ENCODE data around the gene SRC.

The SRC gene

DNA sequence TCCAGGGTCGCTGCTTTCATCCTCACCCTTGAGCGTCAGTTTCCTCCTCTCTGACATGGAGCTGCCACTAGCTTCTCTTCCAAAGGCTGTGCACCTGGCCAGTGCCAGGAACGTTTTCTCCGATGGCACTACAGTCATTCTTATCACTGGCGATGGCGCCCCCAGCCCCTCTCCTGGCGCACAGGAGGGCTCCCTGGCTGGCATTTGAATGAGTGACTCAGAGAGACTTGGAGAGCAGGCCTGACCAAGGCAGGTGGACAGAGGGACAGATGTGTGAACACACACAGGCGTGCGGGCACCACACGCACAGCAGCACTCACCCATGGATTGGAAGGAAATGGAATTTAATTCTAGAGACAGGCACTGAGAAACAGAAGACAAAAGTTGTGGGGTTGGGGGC, 77.6 kb downstream of the SRC start:
- no peak for DNase-seq (ENCODE audit: low read depth, low spot score)

DNA sequence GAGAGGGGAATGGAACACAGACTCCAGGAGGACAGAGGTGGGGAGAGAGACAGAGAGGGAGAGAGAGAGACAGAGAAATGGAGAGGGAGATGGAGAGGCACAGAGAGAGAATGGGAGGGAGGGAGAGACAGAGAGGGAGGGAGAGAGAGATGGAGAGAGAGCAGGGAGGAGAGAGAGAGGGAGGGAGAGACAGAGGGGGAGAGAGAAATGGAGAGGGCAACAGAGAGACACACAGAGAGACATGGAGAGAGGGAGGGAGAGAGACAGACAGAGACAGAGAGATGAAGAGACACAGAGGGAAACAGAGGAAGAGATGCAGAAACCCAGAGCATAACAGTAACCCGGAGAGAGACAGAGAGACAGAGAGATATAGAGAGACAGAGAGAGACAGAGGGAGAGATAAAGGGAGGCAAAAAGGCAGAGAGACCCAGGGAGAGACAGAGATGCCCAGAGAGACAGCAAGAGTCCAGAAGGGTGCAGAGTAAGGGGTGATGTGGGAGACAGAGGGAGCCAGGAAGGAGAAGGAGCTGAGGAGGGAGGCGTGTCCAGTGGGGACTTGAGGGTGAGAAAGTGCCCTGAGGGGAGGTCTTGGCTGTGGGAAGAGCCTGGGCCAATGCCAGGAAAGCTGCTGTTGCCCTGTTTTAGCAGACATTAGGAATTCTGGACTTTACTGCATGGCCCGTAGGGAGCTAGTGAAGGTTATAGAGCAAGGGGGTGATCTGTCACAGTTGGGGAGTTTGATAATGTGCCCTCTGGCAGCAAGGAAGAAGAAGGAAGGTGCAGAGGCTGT, 78.3 kb downstream of the SRC start:
- no peak for DNase-seq (ENCODE audit: low read depth, low spot score)

DNA sequence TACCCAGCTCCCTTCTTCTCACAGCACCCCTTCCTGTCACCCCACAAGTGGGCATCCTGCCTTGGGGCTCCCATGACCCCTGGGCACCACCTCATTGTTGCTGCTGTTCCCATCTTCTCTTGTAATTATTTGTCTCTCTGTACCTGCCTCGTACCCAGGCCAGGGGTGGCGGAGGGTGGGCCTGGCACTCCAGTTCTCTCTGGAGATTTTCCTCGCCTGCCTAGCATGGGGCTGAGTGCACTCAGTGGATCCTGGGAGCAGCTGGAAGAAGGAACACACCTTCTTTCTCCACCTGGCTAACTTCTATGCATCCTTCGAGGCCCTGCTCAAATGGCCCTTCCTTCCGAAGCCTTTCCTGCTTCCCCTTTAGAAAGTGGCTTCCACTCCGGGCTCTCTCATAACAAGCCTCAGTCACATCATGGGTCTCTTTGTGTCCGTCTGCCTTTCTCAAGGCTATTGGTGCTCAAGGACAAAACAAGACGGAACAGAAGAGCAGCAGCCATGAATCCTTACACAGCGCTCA, 79.2 kb downstream of the SRC start:
- DNase-seq (ENCODE audit: low read depth, low spot score): no peak

DNA sequence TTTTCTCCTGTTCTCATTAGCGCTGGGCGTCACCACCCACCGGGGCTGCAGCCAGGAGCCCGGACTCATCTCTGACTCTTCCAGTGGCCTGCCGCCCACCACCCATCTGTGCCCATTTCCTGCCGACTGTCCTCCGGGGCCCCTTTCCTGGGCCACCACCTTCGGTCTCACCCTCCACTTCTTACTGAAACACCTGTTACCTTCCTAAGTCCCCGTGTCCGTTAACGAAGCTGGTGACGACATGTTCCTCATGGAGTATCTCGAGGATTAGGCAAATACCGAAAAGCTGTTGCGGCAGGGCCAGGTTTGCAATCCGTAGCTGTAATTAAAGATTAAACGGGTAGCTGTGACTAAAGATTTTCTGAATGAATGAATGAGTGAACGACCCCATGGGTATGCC, 80.2 kb downstream of the SRC start:
- no peak for DNase-seq (ENCODE audit: low read depth, low spot score)

DNA sequence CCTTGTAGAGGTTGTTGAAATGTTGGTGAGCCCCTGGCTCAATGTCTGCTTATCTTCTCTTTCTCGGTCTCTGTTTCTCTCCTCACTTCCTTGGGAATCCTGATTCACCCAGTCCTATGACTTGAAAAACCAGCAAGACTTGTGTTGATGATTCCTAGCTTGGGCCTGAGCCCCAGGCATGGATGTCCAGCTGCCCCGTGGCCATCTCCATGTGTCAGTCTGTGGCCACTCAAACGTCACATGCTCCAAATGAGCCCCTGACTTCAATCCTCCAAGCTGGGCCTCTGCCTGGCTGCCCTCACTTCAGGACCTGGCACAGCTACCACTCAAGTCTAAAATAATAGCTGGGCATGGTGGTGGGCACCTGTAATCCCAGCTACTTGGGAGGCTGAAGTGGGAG, 81.0 kb downstream of the SRC start:
- no peak for DNase-seq (ENCODE audit: low read depth, low spot score)

DNA sequence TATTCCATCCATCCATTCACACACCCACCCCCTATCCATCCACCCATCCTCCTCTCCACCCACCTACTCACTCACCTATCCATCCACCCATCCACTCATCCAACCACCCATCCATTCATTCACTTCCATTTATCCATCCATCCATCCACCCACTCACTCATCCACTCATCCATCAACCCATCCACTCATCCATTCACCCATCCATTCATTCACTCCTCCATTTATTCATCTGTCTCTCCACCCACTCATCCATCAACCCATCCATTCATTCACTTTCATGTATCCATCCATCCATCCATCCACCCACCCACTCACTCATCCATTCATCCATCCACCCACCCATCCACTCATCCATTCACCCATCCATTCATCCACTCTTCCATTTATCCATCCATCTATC, 84.1 kb downstream of the SRC start:
- DNase-seq (ENCODE audit: low read depth, low spot score): no peak

DNA sequence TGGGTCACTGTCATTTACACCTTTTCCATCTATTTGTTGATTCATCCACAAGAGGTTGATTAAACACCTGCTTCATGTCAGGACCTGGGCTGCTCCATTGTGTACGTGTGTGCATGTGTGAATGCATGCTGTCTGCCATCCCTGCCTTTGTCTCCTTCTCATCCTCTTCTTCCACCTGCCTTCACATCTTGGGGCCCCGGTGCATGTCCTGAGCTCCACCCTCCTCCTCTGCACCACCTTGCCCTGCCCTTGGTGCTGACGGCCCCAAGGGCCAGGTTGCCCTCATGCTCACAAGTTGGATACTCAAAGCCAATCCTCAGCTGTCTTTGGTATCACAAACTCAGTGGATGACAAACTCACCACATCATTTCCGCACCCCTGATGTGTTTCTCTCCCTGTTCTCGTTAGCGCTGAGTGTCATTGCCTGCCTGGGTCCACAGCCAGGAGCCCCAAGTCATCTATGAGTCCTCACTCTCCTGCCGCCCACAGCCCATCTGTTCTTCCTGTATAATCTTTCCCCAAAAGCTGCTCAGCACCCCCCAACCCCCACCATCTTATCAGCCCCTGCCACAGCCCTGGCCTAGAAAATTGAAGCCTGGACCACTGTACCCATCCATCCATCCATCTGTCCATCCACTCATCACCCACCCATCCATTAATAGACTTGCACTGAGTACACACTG, 85.0 kb downstream of the SRC start:
- DNase-seq (ENCODE audit: low read depth, low spot score): no peak

DNA sequence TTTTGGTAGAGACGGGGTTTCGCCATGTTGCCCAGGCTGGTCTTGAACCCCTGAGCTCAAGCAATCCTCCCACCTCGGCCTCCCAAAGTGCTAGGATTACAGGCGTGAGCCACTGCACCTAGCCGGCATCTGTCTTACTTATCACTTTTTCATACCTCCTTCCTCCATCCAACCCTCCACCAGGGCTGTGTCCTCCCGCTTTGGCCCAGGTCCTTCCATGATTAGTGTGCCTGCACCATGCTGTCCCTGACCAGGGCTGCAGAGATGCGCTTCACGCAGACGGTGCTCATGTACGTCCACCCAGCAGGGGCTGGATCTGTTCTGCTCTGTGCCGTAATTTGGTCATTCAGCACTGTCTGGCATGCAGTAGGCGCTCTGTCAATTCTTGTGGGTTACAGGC, 85.8 kb downstream of the SRC start:
- DNase-seq (ENCODE audit: low read depth, low spot score): no peak

DNA sequence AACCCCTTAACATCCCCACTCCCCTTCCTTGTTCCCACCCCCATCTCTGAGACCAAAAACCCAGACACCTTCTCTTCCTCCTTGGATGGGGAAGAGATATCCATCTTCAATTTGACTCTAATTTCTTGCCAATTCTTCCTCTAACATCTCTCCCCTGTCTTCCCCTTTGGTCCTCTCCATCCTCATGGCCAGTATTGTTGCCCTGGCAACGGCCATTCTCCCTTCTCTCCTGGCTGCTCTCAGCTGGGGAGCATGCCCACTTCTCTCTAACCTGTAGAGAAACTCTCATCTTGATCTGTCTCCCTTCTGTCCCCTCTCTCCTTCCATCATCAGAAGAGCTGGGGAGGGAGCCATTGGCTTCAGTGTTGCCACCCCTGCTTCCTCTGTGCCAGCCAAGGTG, 86.7 kb downstream of the SRC start:
- no peak for DNase-seq (ENCODE audit: low read depth, low spot score)

DNA sequence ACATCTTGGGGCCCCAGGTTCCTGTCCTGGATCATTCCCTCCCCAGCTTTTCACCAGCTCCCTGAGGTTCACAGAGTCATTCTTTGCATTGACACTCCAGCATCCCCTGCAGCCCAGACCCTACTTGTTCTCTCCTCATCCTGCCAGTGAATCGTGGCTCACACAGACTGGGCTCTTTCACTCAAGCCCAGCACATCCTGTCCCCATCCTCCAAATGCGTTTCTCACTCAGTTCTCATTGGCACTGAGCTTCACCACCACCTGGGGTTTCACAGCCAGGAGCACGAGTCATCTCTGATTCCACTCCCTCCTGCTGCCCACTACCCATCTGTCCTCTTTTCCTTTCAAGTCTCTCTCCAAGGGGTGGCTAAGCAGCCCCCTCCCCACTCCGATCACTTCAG, 89.7 kb downstream of the SRC start:
- no peak for DNase-seq (ENCODE audit: low read depth, low spot score)

DNA sequence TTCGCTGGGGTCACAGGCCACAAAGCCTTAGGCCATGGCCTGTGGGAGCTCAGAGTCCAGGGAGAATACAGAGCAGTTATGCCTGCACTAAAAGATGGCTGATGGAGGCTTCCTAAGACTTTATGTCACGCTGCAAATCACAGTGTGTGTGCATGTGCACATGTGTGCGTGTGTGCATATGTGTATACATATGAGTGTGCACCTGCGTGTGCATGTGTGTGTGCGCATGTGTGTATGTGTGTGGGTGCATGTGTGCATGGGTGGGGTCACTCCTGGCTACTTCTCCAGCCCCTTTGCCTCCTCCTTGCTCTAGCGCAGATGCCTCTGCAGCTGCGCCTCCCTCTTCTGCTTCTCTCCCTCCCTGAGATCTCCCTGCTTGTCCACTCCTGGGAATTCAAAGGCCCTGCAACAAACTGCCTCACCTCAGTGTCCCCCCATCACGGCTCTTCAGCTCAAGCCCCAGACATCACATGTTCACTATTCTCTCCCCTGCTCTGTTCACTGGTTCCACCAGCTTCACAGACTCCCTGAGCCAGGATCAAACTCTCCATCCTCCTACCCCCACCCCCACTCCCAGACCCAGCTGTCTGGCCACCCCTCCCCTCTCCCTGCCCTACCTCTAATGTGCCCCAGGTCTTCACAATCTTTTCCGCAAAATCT, 90.7 kb downstream of the SRC start:
- DNase-seq (ENCODE audit: low read depth, low spot score): no peak

DNA sequence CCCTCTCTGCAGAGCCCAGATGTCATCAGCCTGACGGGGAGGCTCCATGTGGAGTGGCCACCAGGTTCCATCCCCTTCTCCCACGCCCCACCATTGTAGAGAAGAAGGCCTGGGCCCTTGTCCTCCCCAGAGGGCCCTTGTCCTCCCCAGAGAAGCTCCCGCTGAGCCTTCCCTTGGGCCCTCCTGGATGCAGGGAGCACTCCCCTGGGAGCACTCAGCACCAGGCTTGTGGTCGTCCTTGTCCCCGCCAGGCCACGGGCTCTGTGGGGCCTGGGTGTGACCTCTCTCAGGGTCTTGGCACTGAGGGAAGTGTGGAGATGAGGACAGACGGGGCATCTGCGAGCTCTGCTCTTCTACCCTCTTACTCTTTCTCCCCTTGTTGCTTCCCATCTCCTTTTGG, 91.7 kb downstream of the SRC start:
- DNase-seq (ENCODE audit: low read depth, low spot score): no peak

DNA sequence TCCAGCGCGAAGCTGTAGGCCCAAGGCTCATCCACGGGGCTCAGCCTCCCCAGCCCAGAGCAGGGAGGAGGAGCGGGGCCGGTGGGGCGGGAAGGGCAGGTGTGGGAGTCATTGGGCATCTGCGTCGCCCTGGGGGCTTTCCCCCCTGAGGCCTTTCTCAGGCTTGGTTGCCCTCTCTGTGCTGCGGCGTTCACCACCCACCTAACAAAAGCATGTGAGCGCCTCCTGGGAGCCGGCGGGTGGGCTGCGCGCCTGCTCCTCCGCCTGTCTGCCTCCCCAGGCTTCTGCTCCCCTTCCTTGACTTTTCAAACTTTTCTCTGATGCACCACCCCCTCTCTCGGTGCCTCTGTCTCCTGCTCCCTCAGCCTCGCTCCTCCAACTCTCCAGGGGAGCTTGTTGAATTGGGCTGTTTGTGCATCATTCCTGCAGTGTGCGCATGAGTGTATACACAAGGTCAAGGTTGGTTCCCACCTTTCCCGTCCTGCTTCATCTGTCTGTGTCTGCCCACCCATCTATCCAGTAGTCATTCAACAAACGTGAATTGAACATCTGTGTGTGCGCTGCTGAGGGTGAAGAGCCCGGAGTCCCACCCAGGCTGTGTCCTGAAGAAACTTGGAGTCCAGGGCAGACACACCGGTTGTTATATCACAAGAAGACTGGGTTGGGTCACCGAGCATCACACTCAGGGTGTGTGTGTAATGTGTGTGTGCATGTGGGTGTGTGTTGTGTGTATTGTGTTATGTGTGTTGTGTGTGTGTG, 92.7 kb downstream of the SRC start:
- DNase-seq (ENCODE audit: low read depth, low spot score): no peak

DNA sequence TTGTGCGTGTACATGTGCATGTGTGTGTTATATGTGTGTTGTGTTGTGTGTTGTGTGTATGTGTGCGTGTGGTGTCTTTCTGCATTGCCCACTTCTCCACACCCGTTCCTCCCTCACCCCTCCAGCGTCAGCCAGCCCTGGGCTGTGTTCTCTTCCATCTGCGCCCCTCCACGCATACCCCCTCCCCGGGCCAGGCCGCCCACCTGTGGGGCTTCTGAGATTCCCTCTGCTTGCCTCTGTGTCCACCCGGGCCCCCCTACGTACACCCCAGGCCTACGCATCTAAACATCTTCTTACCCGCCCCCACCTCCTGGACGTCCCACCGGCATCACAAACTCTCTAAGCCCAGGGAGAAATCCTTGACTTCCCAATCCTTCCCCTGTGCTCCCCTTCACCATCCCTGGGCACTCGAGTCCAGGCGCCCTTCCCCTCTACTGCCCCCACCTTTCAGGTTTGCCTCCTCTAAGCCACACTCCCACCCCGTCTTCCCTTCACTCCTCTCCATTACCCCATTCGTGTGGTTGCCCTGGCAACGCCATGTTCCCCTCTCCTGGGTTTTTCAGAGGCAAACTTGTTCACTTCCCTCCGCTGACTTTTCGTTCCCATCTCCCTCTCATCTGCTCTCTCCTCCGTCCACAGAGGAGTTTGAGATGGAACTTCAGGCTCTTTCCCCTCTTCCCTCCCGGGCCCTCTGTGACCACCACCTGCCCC, 93.4 kb downstream of the SRC start:
- no peak for DNase-seq (ENCODE audit: low read depth, low spot score)

DNA sequence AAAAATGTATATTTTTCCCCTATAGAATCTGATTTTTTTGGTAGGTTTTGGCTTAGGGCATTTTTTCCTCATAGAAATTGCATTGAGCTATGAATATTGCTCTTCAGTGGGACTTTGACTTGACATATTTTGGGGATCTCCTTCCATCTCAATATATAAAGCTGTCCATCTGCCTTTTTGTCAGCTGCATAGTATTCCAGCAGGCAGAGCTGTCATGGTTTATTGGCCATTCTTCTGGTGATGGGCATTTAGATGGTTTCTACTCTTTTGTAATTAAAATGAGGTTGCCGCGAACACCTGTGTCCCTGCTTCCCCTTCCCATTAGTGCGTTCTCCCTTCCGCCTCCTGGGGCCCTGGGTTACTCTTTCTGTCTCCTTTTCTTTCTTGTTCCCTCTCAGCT, 95.1 kb downstream of the SRC start:
- DNase-seq (ENCODE audit: low read depth, low spot score): no peak

DNA sequence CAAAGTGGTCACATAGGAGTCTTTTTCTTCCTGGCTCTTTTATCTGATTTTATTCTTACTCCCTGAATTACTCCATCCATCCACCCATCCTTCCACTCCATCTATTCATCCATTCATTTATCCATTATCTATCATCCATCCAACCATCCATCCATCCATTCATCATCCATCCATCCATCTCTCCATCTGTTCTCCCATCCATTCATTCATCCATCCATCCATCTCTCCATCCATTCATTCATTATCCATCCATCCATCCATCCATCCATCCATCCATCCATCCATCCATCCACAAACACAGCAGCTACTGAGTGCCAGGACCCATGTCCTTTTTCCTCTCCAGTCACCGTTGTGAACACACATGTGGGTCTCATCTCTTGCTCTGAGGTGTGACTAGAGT, 96.6 kb downstream of the SRC start:
- DNase-seq (ENCODE audit: low read depth, low spot score): no peak

DNA sequence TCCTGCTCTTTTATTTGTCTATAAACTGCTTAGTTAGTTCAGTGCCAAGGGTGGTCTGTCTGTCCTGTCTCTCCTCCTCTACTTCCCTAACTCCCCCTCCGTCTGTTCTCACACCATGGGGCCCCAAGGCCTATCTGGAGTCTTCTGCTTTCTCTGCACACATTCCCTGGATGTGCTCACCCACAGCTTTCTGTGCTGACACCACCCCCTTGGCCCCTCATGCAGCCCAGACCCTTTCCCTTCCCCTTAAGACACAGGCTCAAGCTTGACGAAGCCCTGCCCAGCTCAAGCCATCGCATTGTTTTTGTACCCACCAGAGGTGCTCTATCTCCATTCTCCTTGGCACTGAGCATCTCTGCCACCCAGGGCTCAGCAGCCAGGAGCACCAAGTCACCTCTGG, 97.0 kb downstream of the SRC start:
- DNase-seq (ENCODE audit: low read depth, low spot score): no peak

DNA sequence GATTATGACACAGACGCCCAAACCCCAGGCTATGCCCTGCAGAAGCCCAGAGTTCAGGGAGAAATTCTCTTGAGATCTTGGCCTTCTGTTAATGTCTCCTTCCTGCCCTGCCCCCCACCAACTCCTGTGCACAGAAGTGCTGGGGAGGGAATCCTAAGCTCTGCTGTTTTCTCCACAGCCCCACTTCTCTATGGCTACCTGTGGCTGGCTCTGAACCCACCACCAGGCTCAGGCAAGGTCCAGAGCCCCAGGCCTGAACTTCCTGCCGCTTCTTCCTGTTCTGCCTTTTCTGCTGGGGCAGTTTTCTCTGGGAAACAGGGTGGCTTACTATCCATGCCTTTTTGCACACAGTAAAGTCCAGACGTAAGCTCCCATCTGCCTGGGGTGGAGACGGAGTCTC, 97.7 kb downstream of the SRC start:
- DNase-seq (ENCODE audit: low read depth, low spot score): no peak

DNA sequence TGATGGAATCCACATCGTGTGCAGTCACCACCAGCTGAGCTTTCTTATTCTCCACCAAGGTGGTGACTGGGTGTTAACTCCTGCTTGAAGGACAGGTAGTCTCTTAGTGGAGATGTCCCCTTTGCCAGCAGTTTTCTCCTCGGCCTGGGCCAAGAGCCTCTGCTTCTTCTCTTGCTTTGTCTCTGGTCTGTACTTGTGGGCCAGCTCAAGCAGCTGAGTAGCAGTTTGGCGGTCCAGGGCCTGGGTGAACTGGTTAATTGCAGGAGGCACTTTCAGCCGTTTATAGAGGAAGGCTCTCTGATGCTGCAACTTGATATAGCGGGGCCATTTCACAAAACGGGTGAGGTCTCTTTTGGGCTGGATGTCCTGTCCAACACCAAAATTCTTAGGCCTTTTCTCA, 99.1 kb downstream of the SRC start:
- no peak for DNase-seq (ENCODE audit: low read depth, low spot score)

DNA sequence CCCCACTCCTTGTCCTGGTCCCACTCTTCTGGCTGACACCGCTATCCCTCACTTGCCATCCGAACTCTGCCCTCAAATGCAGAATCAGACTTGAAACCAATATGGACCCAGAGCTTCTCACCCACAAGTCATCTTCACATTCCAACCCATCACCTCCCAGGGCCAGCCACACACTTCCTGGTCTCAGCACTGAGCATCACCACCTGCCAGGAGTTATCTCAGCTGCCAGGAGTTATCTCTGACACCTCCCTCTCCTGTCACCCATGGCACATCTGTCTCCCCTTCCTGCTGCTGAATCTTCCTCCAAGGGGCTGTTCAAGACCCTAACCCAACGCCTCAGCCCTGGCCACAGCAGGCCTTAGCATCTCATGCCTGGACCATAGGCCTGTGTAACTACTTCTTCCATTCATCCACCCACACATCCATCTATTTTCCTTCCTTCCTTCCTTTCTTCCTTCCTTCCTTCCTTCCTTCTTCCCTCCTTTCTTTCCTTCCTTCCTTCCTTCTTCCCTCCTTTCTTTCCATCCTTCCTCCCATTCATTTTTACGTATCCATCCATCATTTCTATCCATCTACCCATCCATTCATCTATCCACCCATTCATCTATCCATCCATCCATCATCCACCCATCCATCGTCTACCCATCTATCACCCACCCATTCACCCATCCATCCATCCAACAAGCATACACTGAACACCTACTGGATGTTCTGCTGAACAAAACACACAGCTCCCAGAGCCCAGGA, 100.5 kb downstream of the SRC start:
- DNase-seq (ENCODE audit: low read depth, low spot score): no peak

DNA sequence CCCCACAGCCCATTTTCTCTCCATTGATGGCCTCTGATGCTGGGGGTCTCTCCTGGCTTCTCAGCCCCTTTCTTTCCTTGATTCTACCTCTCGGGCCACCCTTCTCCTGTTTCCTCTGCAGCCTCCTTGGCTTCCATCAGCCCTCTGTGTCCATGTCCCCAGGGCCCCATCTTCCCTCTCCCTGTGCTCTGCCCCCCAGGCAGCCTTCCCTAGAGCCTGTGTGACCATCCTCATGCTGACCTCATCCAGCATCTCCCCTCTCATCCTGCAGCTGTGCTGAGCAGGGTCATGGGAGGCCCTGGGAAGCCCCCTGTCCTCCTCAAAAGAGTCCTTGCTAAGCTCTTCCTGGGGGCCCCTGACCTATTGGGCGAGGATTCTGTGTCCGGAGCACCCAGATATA, 101.7 kb downstream of the SRC start:
- DNase-seq (ENCODE audit: low read depth, low spot score): no peak
